Liver (tissue), 9 donors: Measurements from ENCODE around the gene COPS2. TPM values are rescaled to one million over a fixed set of nuclear protein-coding genes. Genes with fewer than 3 reads are reported as not detected.

Experiments
- DNase-seq: peaks from one replicate; pipeline ENCODE4 v3.0.0-alpha.2; 2017; ENCODE audit warnings: low spot score
- H3K27ac ChIP-seq, 2 donors: one replicate each; pipeline ENCODE4 v1.7.0; 2013; ENCODE audit warnings: inconsistent platforms in 2 of 2, low read length in 2 of 2, control low read depth in 1 of 2, low read depth in 1 of 2, mild to moderate bottlenecking in 1 of 2
- H3K27me3 ChIP-seq, 4 donors: one replicate each; pipeline versions ENCODE4 v1.6.1 to v1.7.0; 2013; ENCODE audit warnings: low read length in 3 of 4, inconsistent platforms in 1 of 4, mild to moderate bottlenecking in 1 of 4, moderate library complexity in 1 of 4; ENCODE audit not compliant: control insufficient read depth in 4 of 4, insufficient read depth in 4 of 4
- H3K36me3 ChIP-seq, 4 donors: one replicate each; pipeline versions ENCODE4 v1.6.1 to v1.7.0; 2013; ENCODE audit warnings: low read length in 3 of 4, mild to moderate bottlenecking in 3 of 4, low read depth in 1 of 4, moderate library complexity in 1 of 4; ENCODE audit not compliant: control insufficient read depth in 4 of 4, insufficient read depth in 3 of 4
- H3K4me1 ChIP-seq, 4 donors: one replicate each; pipeline versions ENCODE4 v1.6.1 to v1.7.0; 2013; ENCODE audit warnings: low read length in 3 of 4, mild to moderate bottlenecking in 3 of 4, moderate library complexity in 1 of 4; ENCODE audit not compliant: control insufficient read depth in 4 of 4, insufficient read depth in 4 of 4
- H3K4me3 ChIP-seq, 3 donors: one replicate each; pipeline versions ENCODE4 v1.6.1 to v1.7.0; 2013; ENCODE audit warnings: low read length in 3 of 3, control low read depth in 1 of 3, low read depth in 1 of 3, mild to moderate bottlenecking in 1 of 3
- H3K9ac ChIP-seq, 2 donors: one replicate each; pipeline ENCODE4 v1.7.0; 2013; ENCODE audit warnings: low read length in 2 of 2, mild to moderate bottlenecking in 2 of 2, moderate library complexity in 2 of 2, control low read depth in 1 of 2, low read depth in 1 of 2
- H3K9me3 ChIP-seq, 4 donors: one replicate each; pipeline versions ENCODE4 v1.6.1 to v1.7.0; 2013; ENCODE audit warnings: low read length in 3 of 4; ENCODE audit not compliant: control insufficient read depth in 4 of 4
- EGR1 ChIP-seq, 2 donors: IDR thresholded peaks; 2 replicates each; pipeline ENCODE4 v1.6.1; 2016 to 2018; ENCODE audit warnings: antibody characterized with exemption in 2 of 2, low read depth in 2 of 2
- FOXA1 ChIP-seq: IDR thresholded peaks from 2 replicates; pipeline ENCODE4 v1.6.1; 2016; ENCODE audit warnings: antibody characterized with exemption
- FOXA2 ChIP-seq: IDR thresholded peaks from 2 replicates; pipeline ENCODE4 v1.6.1; 2016; ENCODE audit warnings: antibody characterized with exemption
- GABPA ChIP-seq, 2 donors: IDR thresholded peaks in 1 of 2; conservative IDR thresholded peaks in 1 of 2; 2 replicates each; pipeline ENCODE4 v1.6.1; 2016; ENCODE audit warnings: antibody characterized with exemption in 2 of 2, mild to moderate bottlenecking in 1 of 2, moderate library complexity in 1 of 2
- HNF4A ChIP-seq, 2 donors: conservative IDR thresholded peaks; 2 replicates each; pipeline ENCODE4 v1.6.1; 2016; ENCODE audit warnings: antibody characterized with exemption in 2 of 2, mild to moderate bottlenecking in 2 of 2
- HNF4G ChIP-seq: IDR thresholded peaks from 2 replicates; pipeline ENCODE4 v1.6.1; 2016; ENCODE audit warnings: antibody characterized with exemption
- JUND ChIP-seq, 2 donors: IDR thresholded peaks; 2 replicates each; pipeline ENCODE4 v1.6.1; 2016; ENCODE audit warnings: antibody characterized with exemption in 2 of 2
- RAD21 ChIP-seq, 2 donors: IDR thresholded peaks; 2 replicates each; pipeline ENCODE4 v1.6.1; 2016; ENCODE audit warnings: antibody characterized with exemption in 2 of 2, mild to moderate bottlenecking in 2 of 2
- TAF1 ChIP-seq: conservative IDR thresholded peaks from 2 replicates; pipeline ENCODE4 v1.6.1; 2016; ENCODE audit warnings: antibody characterized with exemption, mild to moderate bottlenecking
- WGBS: extraction: QIAGEN DNeasy Blood & Tissue Kit; methylation state at CpG from one replicate; pipeline ENCODE4 v1.1.7; 2013; 5-methylcytosine and 5-hydroxymethylcytosine counted together
- polyA plus RNA-seq, 2 donors: library from polyadenylated mRNA; stranded (reverse) in 1 of 2; unstranded in 1 of 2; fragments of 200-250 nt in 1 of 2; fragments of >200 nt in 1 of 2; fragmentation: Nextera tagmentation in 1 of 2; extraction: Ambion mirVana in 1 of 2; gene quantifications; one replicate each; pipeline versions ENCODE4 v1.2.1 to v1.2.3, GENCODE V29; 2013 to 2015
- total RNA-seq, 2 donors: library from RNA; depleted of rRNA; stranded (reverse); fragments of >200 nt; gene quantifications; one replicate each; pipeline ENCODE4 v1.2.3, GENCODE V29; 2014
- TF ChIP-seq, protein P1 (sequence below): fragments of 150-350 bp; IDR thresholded peaks from 2 replicates; pipeline ENCODE4 v1.5.1; 2017; ENCODE audit warnings: improper control_type of control experiment, low read depth, low read length; ENCODE audit not compliant: missing input control
- TF ChIP-seq, protein P2 (sequence below): IDR thresholded peaks from 2 replicates; pipeline ENCODE4 v1.6.1; 2016; ENCODE audit warnings: antibody characterized with exemption, mild to moderate bottlenecking
- TF ChIP-seq, protein P3 (sequence below): IDR thresholded peaks from 2 replicates; pipeline ENCODE4 v1.6.1; 2016; ENCODE audit warnings: antibody characterized with exemption
- TF ChIP-seq, protein P4 (sequence below): IDR thresholded peaks from 2 replicates; pipeline ENCODE4 v1.6.1; 2016; ENCODE audit warnings: antibody characterized with exemption
- TF ChIP-seq, protein P5 (sequence below): IDR thresholded peaks from 2 replicates; pipeline ENCODE4 v1.6.1; 2016; ENCODE audit warnings: antibody characterized with exemption
- donor health status: healthy.
- donor health status: healthy.
- donor health status: healthy.
- donor health status: healthy.
- donor health status: healthy.

The COPS2 gene
- total and polyA plus RNA-seq, 4 donors, result 14.0 to 36.0 (median 25.5) TPM

DNA sequence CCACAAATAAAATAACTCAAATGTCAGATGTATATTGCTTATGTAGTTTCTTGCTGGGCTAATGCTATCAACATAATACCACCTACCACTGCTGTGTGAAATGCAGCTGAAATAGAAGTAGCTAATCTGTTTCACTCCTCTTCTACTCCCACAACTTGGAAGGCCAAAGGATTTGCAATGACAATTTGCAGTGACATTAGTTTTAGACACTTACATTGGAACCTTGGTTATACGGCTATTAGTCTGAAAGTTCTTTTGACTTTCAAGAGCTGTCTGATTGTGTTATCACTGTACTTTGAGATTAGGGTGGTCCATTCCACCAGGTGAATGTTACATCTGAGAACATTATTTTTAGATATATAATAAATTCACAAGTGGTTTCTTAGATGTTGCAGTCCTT, 33.5 kb downstream of the COPS2 start:
- H3K27ac ChIP-seq, result no peak overlapping the region
- WGBS, result 99% methylated on average over 1 of the region's 1 CpG
- no peak for DNase-seq
- peaks cover 1 to 8% (median 5%) of the 10 kb centered on the region in 4 donors for H3K36me3 ChIP-seq
- no peak overlapping the region for H3K4me3 ChIP-seq
- no peaks in the 10 kb centered on the region for H3K9me3 ChIP-seq
- no peaks in the 10 kb centered on the region for H3K27me3 ChIP-seq
- TF ChIP-seq, protein P1, sequence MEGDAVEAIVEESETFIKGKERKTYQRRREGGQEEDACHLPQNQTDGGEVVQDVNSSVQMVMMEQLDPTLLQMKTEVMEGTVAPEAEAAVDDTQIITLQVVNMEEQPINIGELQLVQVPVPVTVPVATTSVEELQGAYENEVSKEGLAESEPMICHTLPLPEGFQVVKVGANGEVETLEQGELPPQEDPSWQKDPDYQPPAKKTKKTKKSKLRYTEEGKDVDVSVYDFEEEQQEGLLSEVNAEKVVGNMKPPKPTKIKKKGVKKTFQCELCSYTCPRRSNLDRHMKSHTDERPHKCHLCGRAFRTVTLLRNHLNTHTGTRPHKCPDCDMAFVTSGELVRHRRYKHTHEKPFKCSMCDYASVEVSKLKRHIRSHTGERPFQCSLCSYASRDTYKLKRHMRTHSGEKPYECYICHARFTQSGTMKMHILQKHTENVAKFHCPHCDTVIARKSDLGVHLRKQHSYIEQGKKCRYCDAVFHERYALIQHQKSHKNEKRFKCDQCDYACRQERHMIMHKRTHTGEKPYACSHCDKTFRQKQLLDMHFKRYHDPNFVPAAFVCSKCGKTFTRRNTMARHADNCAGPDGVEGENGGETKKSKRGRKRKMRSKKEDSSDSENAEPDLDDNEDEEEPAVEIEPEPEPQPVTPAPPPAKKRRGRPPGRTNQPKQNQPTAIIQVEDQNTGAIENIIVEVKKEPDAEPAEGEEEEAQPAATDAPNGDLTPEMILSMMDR, result no peak
- no peak for TF ChIP-seq FOXA2
- TF ChIP-seq GABPA (IDR thresholded peaks at IDR 0.05 in 1 of 2, conservative IDR thresholded peaks at IDR 0.05 in 1 of 2), result no peak
- no peaks in the 10 kb centered on the region for H3K4me1 ChIP-seq
- no peak overlapping the region for H3K9ac ChIP-seq

DNA sequence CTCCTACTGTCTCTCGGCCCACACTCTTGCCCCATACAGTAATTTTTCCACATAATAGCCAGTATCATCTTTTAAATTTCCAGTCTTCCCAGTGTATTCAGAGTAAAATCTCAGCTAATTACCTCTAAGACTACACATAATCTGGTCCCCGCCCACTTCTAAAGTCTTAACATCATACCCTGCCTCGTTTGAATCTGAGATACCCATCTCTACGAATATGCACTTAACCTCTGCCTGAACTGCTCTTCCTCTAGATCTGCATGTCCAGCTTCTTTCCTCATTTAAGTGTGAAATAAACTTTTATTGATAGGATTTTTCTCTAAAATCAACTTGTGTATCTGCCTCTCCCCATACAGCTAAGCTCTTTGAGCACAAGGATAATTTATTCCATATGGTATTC, 34.6 kb downstream of the COPS2 start:
- no peak overlapping the region for H3K4me3 ChIP-seq
- H3K27ac ChIP-seq, result no peak overlapping the region
- DNase-seq, result no peak
- peaks cover 1 to 8% (median 3%) of the 10 kb centered on the region in 4 donors for H3K36me3 ChIP-seq
- no peaks in the 10 kb centered on the region for H3K4me1 ChIP-seq
- H3K9me3 ChIP-seq, result no peaks in the 10 kb centered on the region
- WGBS, result 85% methylated on average over 4 of the region's 4 CpGs
- TF ChIP-seq, protein P2, sequence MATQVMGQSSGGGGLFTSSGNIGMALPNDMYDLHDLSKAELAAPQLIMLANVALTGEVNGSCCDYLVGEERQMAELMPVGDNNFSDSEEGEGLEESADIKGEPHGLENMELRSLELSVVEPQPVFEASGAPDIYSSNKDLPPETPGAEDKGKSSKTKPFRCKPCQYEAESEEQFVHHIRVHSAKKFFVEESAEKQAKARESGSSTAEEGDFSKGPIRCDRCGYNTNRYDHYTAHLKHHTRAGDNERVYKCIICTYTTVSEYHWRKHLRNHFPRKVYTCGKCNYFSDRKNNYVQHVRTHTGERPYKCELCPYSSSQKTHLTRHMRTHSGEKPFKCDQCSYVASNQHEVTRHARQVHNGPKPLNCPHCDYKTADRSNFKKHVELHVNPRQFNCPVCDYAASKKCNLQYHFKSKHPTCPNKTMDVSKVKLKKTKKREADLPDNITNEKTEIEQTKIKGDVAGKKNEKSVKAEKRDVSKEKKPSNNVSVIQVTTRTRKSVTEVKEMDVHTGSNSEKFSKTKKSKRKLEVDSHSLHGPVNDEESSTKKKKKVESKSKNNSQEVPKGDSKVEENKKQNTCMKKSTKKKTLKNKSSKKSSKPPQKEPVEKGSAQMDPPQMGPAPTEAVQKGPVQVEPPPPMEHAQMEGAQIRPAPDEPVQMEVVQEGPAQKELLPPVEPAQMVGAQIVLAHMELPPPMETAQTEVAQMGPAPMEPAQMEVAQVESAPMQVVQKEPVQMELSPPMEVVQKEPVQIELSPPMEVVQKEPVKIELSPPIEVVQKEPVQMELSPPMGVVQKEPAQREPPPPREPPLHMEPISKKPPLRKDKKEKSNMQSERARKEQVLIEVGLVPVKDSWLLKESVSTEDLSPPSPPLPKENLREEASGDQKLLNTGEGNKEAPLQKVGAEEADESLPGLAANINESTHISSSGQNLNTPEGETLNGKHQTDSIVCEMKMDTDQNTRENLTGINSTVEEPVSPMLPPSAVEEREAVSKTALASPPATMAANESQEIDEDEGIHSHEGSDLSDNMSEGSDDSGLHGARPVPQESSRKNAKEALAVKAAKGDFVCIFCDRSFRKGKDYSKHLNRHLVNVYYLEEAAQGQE, result no peak
- TF ChIP-seq JUND (IDR thresholded peaks at IDR 0.05) (no peak), TAF1 (no peak), HNF4G (no peak), RAD21 (IDR thresholded peaks at IDR 0.05) (no peak), HNF4A (conservative IDR thresholded peaks at IDR 0.05) (no peak), FOXA2 (no peak), EGR1 (IDR thresholded peaks at IDR 0.05; ENCODE audit: low read depth in 2 of 2) (no peak), FOXA1 (no peak)
- TF ChIP-seq, protein P1, result no peak
- TF ChIP-seq, protein P3, sequence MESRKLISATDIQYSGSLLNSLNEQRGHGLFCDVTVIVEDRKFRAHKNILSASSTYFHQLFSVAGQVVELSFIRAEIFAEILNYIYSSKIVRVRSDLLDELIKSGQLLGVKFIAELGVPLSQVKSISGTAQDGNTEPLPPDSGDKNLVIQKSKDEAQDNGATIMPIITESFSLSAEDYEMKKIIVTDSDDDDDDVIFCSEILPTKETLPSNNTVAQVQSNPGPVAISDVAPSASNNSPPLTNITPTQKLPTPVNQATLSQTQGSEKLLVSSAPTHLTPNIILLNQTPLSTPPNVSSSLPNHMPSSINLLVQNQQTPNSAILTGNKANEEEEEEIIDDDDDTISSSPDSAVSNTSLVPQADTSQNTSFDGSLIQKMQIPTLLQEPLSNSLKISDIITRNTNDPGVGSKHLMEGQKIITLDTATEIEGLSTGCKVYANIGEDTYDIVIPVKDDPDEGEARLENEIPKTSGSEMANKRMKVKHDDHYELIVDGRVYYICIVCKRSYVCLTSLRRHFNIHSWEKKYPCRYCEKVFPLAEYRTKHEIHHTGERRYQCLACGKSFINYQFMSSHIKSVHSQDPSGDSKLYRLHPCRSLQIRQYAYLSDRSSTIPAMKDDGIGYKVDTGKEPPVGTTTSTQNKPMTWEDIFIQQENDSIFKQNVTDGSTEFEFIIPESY, result no peak
- TF ChIP-seq, protein P4, sequence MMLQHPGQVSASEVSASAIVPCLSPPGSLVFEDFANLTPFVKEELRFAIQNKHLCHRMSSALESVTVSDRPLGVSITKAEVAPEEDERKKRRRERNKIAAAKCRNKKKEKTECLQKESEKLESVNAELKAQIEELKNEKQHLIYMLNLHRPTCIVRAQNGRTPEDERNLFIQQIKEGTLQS, result no peak
- TF ChIP-seq, protein P5, sequence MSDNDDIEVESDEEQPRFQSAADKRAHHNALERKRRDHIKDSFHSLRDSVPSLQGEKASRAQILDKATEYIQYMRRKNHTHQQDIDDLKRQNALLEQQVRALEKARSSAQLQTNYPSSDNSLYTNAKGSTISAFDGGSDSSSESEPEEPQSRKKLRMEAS, result no peak
- no peaks in the 10 kb centered on the region for H3K27me3 ChIP-seq
- H3K9ac ChIP-seq, result no peak overlapping the region
